ENCODE data around the gene INSR.
A peak's percentile ranks its signal among the peaks of the same experiment; 100 is the strongest.

Gene INSR

GRCh38 chr19:7197760-7198696 is 96.2 kb downstream of the INSR start:
- CTCF ChIA-PET = no interaction called here
- POLR2A ChIA-PET = interaction anchor here (0.6 to 1.0 kb wide), 2 partner anchors 96 to 308 kb away, joined by 3 to 9 read pairs; partner anchors contain the start of gene INSR
- no peak for TF ChIP-seq CTCF (IDR thresholded peaks at IDR 0.05; ENCODE audit: insufficient read depth, low read length, missing control alignments)
- DNase-seq (ENCODE audit: low read depth, low spot score) = peak; percentile 75
- H3K4me3 ChIP-seq (ENCODE audit: low read depth, low read length) = peak overlapping the region; percentile 82

- no peak for TF ChIP-seq CTCF (IDR thresholded peaks at IDR 0.05; ENCODE audit: insufficient read depth, low read length, missing control alignments)
- POLR2A ChIA-PET = interaction anchor here (0.6 to 0.9 kb wide), 3 partner anchors 97 to 834 kb away, joined by 3 to 10 read pairs (median 3); partner anchors contain the start of genes INSR, PET100 and XAB2
- CTCF ChIA-PET = interaction anchor here (1.3 kb wide), 1 partner anchor 9 kb away, joined by 5 read pairs; no protein-coding TSS in a partner anchor
- H3K4me3 ChIP-seq (ENCODE audit: low read depth, low read length) = peak overlapping the region; percentile 57
- DNase-seq (ENCODE audit: low read depth, low spot score) = peak; percentile 80
Observed at GRCh38 chr19:7197119-7197759, 97.0 kb downstream of the INSR start.

GRCh38 chr19:7196763-7197118 is 97.5 kb downstream of the INSR start:
- DNase-seq (ENCODE audit: low read depth, low spot score) = no peak
- no peak for TF ChIP-seq CTCF (IDR thresholded peaks at IDR 0.05; ENCODE audit: insufficient read depth, low read length, missing control alignments)
- H3K4me3 ChIP-seq (ENCODE audit: low read depth, low read length) = peak overlapping the region; percentile 57
- CTCF ChIA-PET = interaction anchor here (1.3 kb wide), 1 partner anchor 9 kb away, joined by 5 read pairs; no protein-coding TSS in a partner anchor
- POLR2A ChIA-PET = interaction anchor here (0.6 to 0.9 kb wide), 3 partner anchors 97 to 833 kb away, joined by 3 to 10 read pairs (median 3); partner anchors contain the start of genes INSR, PET100 and XAB2

GRCh38 chr19:7195046-7195445 is 99.2 kb downstream of the INSR start:
- ChIA-PET POLR2A (interaction anchor here (0.5 kb wide), 1 partner anchor 37 kb away, joined by 3 read pairs; no protein-coding TSS in a partner anchor), CTCF (no interaction called here)
- H3K4me3 ChIP-seq (ENCODE audit: low read depth, low read length) = no peak overlapping the region
- DNase-seq (ENCODE audit: low read depth, low spot score) = no peak
- TF ChIP-seq CTCF (IDR thresholded peaks at IDR 0.05; ENCODE audit: insufficient read depth, low read length, missing control alignments) = no peak

GRCh38 chr19:7194566-7194965 is 99.6 kb downstream of the INSR start:
- ChIA-PET CTCF (no interaction called here), POLR2A (interaction anchor here (0.5 kb wide), 1 partner anchor 11 kb away, joined by 4 read pairs; no protein-coding TSS in a partner anchor)
- no peak for TF ChIP-seq CTCF (IDR thresholded peaks at IDR 0.05; ENCODE audit: insufficient read depth, low read length, missing control alignments)
- H3K4me3 ChIP-seq (ENCODE audit: low read depth, low read length) = no peak overlapping the region
- DNase-seq (ENCODE audit: low read depth, low spot score) = no peak

All from AG04449 (cell line).